Measurements from ENCODE around the gene E2F6. TPM values are rescaled to one million over a fixed set of nuclear protein-coding genes. Genes with fewer than 3 reads are reported as not detected.
A peak's percentile ranks its signal among the peaks of the same experiment; 100 is the strongest.

E2F6 gene
- total and polyA plus RNA-seq, 2 of the 13 experiments (the other 11 are each of a cell fraction or from before 2014, with no cell fraction given) = 27.3 to 36.0 TPM

DNA sequence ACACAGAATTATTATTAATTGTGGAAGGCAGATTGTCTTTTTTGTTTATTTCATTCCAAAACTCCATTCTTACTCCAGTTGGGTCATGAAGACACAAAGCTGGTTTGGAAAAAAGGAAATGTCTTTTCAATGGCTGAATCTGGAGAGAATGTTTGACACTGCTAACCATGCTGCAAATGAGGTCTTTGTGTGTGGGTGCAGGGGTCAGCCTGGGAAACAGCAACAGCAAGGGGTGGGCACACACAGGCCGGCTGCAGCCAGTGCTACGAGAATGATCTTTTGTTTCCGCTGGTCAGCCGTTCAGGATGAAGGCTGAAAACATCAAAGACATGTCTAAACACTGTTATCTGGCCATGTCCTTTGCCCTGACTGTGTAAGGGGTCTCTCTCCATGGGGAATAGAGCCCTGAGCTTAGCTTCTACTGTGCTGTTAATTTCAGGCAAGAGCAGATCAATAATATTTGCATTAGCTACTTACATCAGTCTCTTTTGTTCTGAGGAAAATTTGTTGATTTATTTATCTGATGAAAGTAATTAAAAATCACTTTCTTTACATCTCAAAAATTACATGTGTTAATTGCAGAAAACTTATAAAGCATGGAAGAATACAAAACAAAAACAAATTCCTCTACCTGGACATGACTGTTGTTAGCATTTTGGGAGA, 33.3 kb upstream of the E2F6 start (continued):
- no peak for TF ChIP-seq NRL (CRISPR knock-in tag; IDR thresholded peaks at IDR 0.05; ENCODE audit: borderline replicate concordance)
- TF ChIP-seq ZFP36 (IDR thresholded peaks at IDR 0.05; ENCODE audit: borderline replicate concordance, low read depth, low read length, partially characterized antibody) = no peak
- TF ChIP-seq IRF2 (CRISPR knock-in tag; IDR thresholded peaks at IDR 0.05) = peak; percentile 98
- TF ChIP-seq BORCS8-MEF2B (CRISPR knock-in tag; IDR thresholded peaks at IDR 0.05) = 0 out of 2 replicates have a peak, but pooled peaks have one; percentile 61
- TF ChIP-seq, protein P1, sequence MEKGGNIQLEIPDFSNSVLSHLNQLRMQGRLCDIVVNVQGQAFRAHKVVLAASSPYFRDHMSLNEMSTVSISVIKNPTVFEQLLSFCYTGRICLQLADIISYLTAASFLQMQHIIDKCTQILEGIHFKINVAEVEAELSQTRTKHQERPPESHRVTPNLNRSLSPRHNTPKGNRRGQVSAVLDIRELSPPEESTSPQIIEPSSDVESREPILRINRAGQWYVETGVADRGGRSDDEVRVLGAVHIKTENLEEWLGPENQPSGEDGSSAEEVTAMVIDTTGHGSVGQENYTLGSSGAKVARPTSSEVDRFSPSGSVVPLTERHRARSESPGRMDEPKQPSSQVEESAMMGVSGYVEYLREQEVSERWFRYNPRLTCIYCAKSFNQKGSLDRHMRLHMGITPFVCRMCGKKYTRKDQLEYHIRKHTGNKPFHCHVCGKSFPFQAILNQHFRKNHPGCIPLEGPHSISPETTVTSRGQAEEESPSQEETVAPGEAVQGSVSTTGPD (CRISPR knock-in tag; IDR thresholded peaks at IDR 0.05) = peak; percentile 60; the same call in 1 of the 2 replicates
- no peak for TF ChIP-seq ZNF260 (CRISPR knock-in tag; IDR thresholded peaks at IDR 0.05; ENCODE audit: borderline replicate concordance, low read depth)
- TF ChIP-seq ZNF101 (CRISPR knock-in tag; IDR thresholded peaks at IDR 0.05; ENCODE audit: borderline replicate concordance, low read depth) = peak; percentile 91; the same call in 1 of the 2 replicates
- TF ChIP-seq YEATS2 (CRISPR knock-in tag; IDR thresholded peaks at IDR 0.05; ENCODE audit: borderline replicate concordance) = peak; percentile 72
- peak; percentile 99 for TF ChIP-seq ONECUT2 (CRISPR knock-in tag; IDR thresholded peaks at IDR 0.05)
- TF ChIP-seq, protein P2, sequence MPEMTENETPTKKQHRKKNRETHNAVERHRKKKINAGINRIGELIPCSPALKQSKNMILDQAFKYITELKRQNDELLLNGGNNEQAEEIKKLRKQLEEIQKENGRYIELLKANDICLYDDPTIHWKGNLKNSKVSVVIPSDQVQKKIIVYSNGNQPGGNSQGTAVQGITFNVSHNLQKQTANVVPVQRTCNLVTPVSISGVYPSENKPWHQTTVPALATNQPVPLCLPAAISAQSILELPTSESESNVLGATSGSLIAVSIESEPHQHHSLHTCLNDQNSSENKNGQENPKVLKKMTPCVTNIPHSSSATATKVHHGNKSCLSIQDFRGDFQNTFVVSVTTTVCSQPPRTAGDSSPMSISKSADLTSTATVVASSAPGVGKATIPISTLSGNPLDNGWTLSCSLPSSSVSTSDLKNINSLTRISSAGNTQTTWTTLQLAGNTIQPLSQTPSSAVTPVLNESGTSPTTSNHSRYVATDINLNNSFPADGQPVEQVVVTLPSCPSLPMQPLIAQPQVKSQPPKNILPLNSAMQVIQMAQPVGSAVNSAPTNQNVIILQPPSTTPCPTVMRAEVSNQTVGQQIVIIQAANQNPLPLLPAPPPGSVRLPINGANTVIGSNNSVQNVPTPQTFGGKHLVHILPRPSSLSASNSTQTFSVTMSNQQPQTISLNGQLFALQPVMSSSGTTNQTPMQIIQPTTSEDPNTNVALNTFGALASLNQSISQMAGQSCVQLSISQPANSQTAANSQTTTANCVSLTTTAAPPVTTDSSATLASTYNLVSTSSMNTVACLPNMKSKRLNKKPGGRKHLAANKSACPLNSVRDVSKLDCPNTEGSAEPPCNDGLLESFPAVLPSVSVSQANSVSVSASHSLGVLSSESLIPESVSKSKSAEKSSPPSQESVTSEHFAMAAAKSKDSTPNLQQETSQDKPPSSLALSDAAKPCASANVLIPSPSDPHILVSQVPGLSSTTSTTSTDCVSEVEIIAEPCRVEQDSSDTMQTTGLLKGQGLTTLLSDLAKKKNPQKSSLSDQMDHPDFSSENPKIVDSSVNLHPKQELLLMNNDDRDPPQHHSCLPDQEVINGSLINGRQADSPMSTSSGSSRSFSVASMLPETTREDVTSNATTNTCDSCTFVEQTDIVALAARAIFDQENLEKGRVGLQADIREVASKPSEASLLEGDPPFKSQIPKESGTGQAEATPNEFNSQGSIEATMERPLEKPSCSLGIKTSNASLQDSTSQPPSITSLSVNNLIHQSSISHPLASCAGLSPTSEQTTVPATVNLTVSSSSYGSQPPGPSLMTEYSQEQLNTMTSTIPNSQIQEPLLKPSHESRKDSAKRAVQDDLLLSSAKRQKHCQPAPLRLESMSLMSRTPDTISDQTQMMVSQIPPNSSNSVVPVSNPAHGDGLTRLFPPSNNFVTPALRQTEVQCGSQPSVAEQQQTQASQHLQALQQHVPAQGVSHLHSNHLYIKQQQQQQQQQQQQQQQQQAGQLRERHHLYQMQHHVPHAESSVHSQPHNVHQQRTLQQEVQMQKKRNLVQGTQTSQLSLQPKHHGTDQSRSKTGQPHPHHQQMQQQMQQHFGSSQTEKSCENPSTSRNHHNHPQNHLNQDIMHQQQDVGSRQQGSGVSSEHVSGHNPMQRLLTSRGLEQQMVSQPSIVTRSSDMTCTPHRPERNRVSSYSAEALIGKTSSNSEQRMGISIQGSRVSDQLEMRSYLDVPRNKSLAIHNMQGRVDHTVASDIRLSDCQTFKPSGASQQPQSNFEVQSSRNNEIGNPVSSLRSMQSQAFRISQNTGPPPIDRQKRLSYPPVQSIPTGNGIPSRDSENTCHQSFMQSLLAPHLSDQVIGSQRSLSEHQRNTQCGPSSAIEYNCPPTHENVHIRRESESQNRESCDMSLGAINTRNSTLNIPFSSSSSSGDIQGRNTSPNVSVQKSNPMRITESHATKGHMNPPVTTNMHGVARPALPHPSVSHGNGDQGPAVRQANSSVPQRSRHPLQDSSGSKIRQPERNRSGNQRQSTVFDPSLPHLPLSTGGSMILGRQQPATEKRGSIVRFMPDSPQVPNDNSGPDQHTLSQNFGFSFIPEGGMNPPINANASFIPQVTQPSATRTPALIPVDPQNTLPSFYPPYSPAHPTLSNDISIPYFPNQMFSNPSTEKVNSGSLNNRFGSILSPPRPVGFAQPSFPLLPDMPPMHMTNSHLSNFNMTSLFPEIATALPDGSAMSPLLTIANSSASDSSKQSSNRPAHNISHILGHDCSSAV (CRISPR knock-in tag; IDR thresholded peaks at IDR 0.05; ENCODE audit: borderline replicate concordance) = no peak
- TF ChIP-seq NCOA5 (CRISPR knock-in tag; IDR thresholded peaks at IDR 0.05) = no peak
- TF ChIP-seq CBX2 (IDR thresholded peaks at IDR 0.05; ENCODE audit: low read depth, low read length) = no peak
- TF ChIP-seq CBX2 (CRISPR knock-in tag; IDR thresholded peaks at IDR 0.05; ENCODE audit: low read depth) = peak; percentile 80; the same call in 1 of the 2 replicates
- no peak for TF ChIP-seq HNRNPUL1 (IDR thresholded peaks at IDR 0.05; ENCODE audit: low read depth, low read length)
- TF ChIP-seq PHF20 (CRISPR knock-in tag; IDR thresholded peaks at IDR 0.05) = no peak
- TF ChIP-seq, protein P3, sequence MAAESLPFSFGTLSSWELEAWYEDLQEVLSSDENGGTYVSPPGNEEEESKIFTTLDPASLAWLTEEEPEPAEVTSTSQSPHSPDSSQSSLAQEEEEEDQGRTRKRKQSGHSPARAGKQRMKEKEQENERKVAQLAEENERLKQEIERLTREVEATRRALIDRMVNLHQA (CRISPR knock-in tag; IDR thresholded peaks at IDR 0.05) = no peak
- no peak for TF ChIP-seq MAF1 (CRISPR knock-in tag; IDR thresholded peaks at IDR 0.05; ENCODE audit: borderline replicate concordance)
- TF ChIP-seq, protein P4, sequence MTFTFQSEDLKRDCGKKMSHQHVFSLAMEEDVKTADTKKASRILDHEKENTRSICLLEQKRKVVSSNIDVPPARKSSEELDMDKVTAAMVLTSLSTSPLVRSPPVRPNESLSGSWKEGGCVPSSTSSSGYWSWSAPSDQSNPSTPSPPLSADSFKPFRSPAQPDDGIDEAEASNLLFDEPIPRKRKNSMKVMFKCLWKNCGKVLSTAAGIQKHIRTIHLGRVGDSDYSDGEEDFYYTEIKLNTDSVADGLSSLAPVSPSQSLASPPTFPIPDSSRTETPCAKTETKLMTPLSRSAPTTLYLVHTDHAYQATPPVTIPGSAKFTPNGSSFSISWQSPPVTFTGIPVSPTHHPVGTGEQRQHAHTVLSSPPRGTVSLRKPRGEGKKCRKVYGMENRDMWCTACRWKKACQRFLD (CRISPR knock-in tag; IDR thresholded peaks at IDR 0.05; ENCODE audit: borderline replicate concordance) = no peak

Measured in HepG2 (cell line).